Measurements from ENCODE around the gene IER3. TPM values are rescaled to one million over a fixed set of nuclear protein-coding genes. Genes with fewer than 3 reads are reported as not detected.

The IER3 gene
- total and polyA plus RNA-seq, 2 of the 13 experiments (the other 11 are each of a cell fraction or from before 2014, with no cell fraction given): 51.1 to 131 TPM

- TF ChIP-seq ETV6 (CRISPR knock-in tag; conservative IDR thresholded peaks at IDR 0.05) (peak; percentile 99), ZNF619 (CRISPR knock-in tag; IDR thresholded peaks at IDR 0.05) (0 out of 2 replicates have a peak, but pooled peaks have one; percentile 73), MED8 (CRISPR knock-in tag; IDR thresholded peaks at IDR 0.05; ENCODE audit: insufficient replicate concordance) (peak; percentile 86), CCAR2 (optimal IDR thresholded peaks at IDR 0.05; ENCODE audit: low read depth, low read length) (peak; percentile 51), AFF4 (CRISPR knock-in tag; IDR thresholded peaks at IDR 0.05) (0 out of 2 replicates have a peak, but pooled peaks have one; percentile 72), NKX3-1 (CRISPR knock-in tag; IDR thresholded peaks at IDR 0.05) (no peak), ZNF772 (CRISPR knock-in tag; IDR thresholded peaks at IDR 0.05) (peak; percentile 93), HOXA7 (CRISPR knock-in tag; IDR thresholded peaks at IDR 0.05) (no peak), ZBTB42 (CRISPR knock-in tag; IDR thresholded peaks at IDR 0.05) (peak; percentile 79; the same call in 1 of the 2 replicates), ZNF615 (CRISPR knock-in tag; IDR thresholded peaks at IDR 0.05; ENCODE audit: borderline replicate concordance) (0 out of 2 replicates have a peak, but pooled peaks have one; percentile 38), PHF8 (CRISPR knock-in tag; IDR thresholded peaks at IDR 0.05) (peak; percentile 63), HNF4G (IDR thresholded peaks at IDR 0.05; ENCODE audit: borderline replicate concordance, low read depth, low read length) (peak; percentile 69), HNF4G (CRISPR knock-in tag; IDR thresholded peaks at IDR 0.05; ENCODE audit: borderline replicate concordance, low read depth) (peak; percentile 76; the same call in 1 of the 2 replicates), ATAD3A (CRISPR knock-in tag; IDR thresholded peaks at IDR 0.05) (no peak), MAX (IDR thresholded peaks at IDR 0.05) (peak; percentile 95), KDM1A (CRISPR knock-in tag; IDR thresholded peaks at IDR 0.05) (peak; percentile 31; the same call in 1 of the 2 replicates), KAT8 (CRISPR knock-in tag; IDR thresholded peaks at IDR 0.05) (peak; percentile 90), NFIC (IDR thresholded peaks at IDR 0.05; ENCODE audit: low read length) (peak; percentile 99)
- TF ChIP-seq, protein P1, sequence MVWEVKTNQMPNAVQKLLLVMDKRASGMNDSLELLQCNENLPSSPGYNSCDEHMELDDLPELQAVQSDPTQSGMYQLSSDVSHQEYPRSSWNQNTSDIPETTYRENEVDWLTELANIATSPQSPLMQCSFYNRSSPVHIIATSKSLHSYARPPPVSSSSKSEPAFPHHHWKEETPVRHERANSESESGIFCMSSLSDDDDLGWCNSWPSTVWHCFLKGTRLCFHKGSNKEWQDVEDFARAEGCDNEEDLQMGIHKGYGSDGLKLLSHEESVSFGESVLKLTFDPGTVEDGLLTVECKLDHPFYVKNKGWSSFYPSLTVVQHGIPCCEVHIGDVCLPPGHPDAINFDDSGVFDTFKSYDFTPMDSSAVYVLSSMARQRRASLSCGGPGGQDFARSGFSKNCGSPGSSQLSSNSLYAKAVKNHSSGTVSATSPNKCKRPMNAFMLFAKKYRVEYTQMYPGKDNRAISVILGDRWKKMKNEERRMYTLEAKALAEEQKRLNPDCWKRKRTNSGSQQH (CRISPR knock-in tag; IDR thresholded peaks at IDR 0.05; ENCODE audit: low read depth): peak; percentile 66
- TF ChIP-seq, protein P2, sequence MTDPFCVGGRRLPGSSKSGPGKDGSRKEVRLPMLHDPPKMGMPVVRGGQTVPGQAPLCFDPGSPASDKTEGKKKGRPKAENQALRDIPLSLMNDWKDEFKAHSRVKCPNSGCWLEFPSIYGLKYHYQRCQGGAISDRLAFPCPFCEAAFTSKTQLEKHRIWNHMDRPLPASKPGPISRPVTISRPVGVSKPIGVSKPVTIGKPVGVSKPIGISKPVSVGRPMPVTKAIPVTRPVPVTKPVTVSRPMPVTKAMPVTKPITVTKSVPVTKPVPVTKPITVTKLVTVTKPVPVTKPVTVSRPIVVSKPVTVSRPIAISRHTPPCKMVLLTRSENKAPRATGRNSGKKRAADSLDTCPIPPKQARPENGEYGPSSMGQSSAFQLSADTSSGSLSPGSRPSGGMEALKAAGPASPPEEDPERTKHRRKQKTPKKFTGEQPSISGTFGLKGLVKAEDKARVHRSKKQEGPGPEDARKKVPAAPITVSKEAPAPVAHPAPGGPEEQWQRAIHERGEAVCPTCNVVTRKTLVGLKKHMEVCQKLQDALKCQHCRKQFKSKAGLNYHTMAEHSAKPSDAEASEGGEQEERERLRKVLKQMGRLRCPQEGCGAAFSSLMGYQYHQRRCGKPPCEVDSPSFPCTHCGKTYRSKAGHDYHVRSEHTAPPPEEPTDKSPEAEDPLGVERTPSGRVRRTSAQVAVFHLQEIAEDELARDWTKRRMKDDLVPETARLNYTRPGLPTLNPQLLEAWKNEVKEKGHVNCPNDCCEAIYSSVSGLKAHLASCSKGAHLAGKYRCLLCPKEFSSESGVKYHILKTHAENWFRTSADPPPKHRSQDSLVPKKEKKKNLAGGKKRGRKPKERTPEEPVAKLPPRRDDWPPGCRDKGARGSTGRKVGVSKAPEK (CRISPR knock-in tag; IDR thresholded peaks at IDR 0.05; ENCODE audit: borderline replicate concordance): no peak
- TF ChIP-seq, protein P3, sequence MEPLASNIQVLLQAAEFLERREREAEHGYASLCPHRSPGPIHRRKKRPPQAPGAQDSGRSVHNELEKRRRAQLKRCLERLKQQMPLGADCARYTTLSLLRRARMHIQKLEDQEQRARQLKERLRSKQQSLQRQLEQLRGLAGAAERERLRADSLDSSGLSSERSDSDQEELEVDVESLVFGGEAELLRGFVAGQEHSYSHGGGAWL (CRISPR knock-in tag; IDR thresholded peaks at IDR 0.05): peak; percentile 72; the same call in 1 of the 2 replicates
Observed at GRCh38 chr6:30781743-30782424, 37.5 kb upstream of the IER3 start (continued).
